HEK293 (cell line): ENCODE data around the gene ING1.

Source experiments
- CTCF ChIA-PET: fragments of 350-600 bp; formaldehyde crosslinking; extraction: SDS; loops from one replicate; lab custom pipeline; 2021; ENCODE audit warnings: antibody characterized with exemption; lab: Yijun Ruan, JAX
- POLR2A ChIA-PET: fragments of 300-600 bp; formaldehyde crosslinking; extraction: SDS; loops from one replicate; lab custom pipeline; 2020; ENCODE audit warnings: antibody characterized with exemption, inconsistent platforms; lab: Yijun Ruan, JAX
- H3K27ac ChIP-seq: fragments of 200-500 bp; sonication (Bioruptor generic); 2 replicates; pipeline ENCODE4 v1.5.1; 2014; ENCODE audit warnings: low read depth, low read length, control low read depth, inconsistent platforms; ENCODE audit errors: extremely low read depth
- H3K36me3 ChIP-seq, 2 experiments: fragments of 200-500 bp in 1 of 2; sonication (Bioruptor generic) in 1 of 2; 1 replicate in 1 of 2; 2 replicates in 1 of 2; pipeline ENCODE4 v1.5.1; 2014 to 2017; ENCODE audit warnings: inconsistent platforms in 2 of 2, low read length in 2 of 2; ENCODE audit not compliant: control insufficient read depth in 2 of 2, insufficient read depth in 1 of 2
- H3K4me1 ChIP-seq: fragments of 200-500 bp; sonication (Bioruptor generic); 2 replicates; pipeline ENCODE4 v1.5.1; 2014; ENCODE audit warnings: mild to moderate bottlenecking, low read length, inconsistent platforms; ENCODE audit not compliant: control insufficient read depth, insufficient read depth
- H3K4me3 ChIP-seq: 2 replicates; pipeline ENCODE4 v1.5.1; 2011; ENCODE audit warnings: low read depth, mild to moderate bottlenecking, control low read depth, low read length, moderate library complexity
- H3K9me3 ChIP-seq: fragments of 200-500 bp; sonication (Bioruptor generic); 2 replicates; pipeline ENCODE4 v1.5.1; 2014; ENCODE audit warnings: low read depth, low read length, inconsistent platforms; ENCODE audit not compliant: control insufficient read depth, insufficient read depth
- EGR2 ChIP-seq: fragments of 450-650 bp; formaldehyde crosslinking; IDR thresholded peaks from 2 replicates; pipeline ENCODE4 v1.5.1; 2016; ENCODE audit warnings: low read depth, missing biosample characterization, missing genetic modification characterization
- FEZF1 ChIP-seq: fragments of 450-650 bp; formaldehyde crosslinking; IDR thresholded peaks from 2 replicates; pipeline ENCODE4 v1.5.1; 2016; ENCODE audit warnings: missing biosample characterization, missing genetic modification characterization
- KLF16 ChIP-seq: fragments of 450-650 bp; formaldehyde crosslinking; IDR thresholded peaks from 2 replicates; pipeline ENCODE4 v1.5.1; 2017; ENCODE audit warnings: missing biosample characterization, missing genetic modification characterization
- OVOL3 ChIP-seq: fragments of 450-650 bp; formaldehyde crosslinking; IDR thresholded peaks from 2 replicates; pipeline ENCODE4 v1.5.1; 2016; ENCODE audit warnings: missing biosample characterization, missing genetic modification characterization
- ZNF248 ChIP-seq: fragments of 450-650 bp; formaldehyde crosslinking; IDR thresholded peaks from 2 replicates; pipeline ENCODE4 v1.5.1; 2017; ENCODE audit warnings: missing biosample characterization, missing genetic modification characterization
- ZNF292 ChIP-seq: fragments of 450-650 bp; formaldehyde crosslinking; IDR thresholded peaks from 2 replicates; pipeline ENCODE4 v1.5.1; 2016; ENCODE audit warnings: low read depth, missing biosample characterization, missing genetic modification characterization, borderline replicate concordance
- ZNF311 ChIP-seq: fragments of 450-650 bp; formaldehyde crosslinking; IDR thresholded peaks from 2 replicates; pipeline ENCODE4 v1.5.1; 2017; ENCODE audit warnings: missing biosample characterization, missing genetic modification characterization, borderline replicate concordance
- ZNF354C ChIP-seq: fragments of 450-650 bp; formaldehyde crosslinking; IDR thresholded peaks from 2 replicates; pipeline ENCODE4 v1.5.1; 2016; ENCODE audit warnings: missing biosample characterization, missing genetic modification characterization, low read depth, borderline replicate concordance
- ZNF426 ChIP-seq: fragments of 450-650 bp; formaldehyde crosslinking; IDR thresholded peaks from 2 replicates; pipeline ENCODE4 v1.5.1; 2017; ENCODE audit warnings: missing biosample characterization, missing genetic modification characterization, mild to moderate bottlenecking, inconsistent platforms, moderate library complexity
- ZNF600 ChIP-seq: fragments of 450-650 bp; formaldehyde crosslinking; IDR thresholded peaks from 2 replicates; pipeline ENCODE4 v1.5.1; 2016; ENCODE audit warnings: missing biosample characterization, missing genetic modification characterization
- ZNF76 ChIP-seq: fragments of 450-650 bp; formaldehyde crosslinking; IDR thresholded peaks from 2 replicates; pipeline ENCODE4; 2016; ENCODE audit warnings: low read depth, missing biosample characterization, missing genetic modification characterization, borderline replicate concordance
- ZSCAN30 ChIP-seq: fragments of 450-650 bp; IDR thresholded peaks from 2 replicates; pipeline ENCODE4 v1.5.1; 2018; ENCODE audit warnings: missing biosample characterization, mild to moderate bottlenecking, missing genetic modification characterization, moderate library complexity
- TF ChIP-seq, protein P1 (sequence below): fragments of 450-650 bp; formaldehyde crosslinking; IDR thresholded peaks from 2 replicates; pipeline ENCODE4 v1.5.1; 2016; ENCODE audit warnings: missing biosample characterization, missing genetic modification characterization
- TF ChIP-seq, protein P2 (sequence below): fragments of 450-650 bp; formaldehyde crosslinking; IDR thresholded peaks from 2 replicates; pipeline ENCODE4 v1.5.1; 2016; ENCODE audit warnings: missing biosample characterization, missing genetic modification characterization
- TF ChIP-seq, protein P3 (sequence below): fragments of 450-650 bp; formaldehyde crosslinking; IDR thresholded peaks from 2 replicates; pipeline ENCODE4 v1.5.1; 2016; ENCODE audit warnings: missing biosample characterization, missing genetic modification characterization

Gene ING1

DNA sequence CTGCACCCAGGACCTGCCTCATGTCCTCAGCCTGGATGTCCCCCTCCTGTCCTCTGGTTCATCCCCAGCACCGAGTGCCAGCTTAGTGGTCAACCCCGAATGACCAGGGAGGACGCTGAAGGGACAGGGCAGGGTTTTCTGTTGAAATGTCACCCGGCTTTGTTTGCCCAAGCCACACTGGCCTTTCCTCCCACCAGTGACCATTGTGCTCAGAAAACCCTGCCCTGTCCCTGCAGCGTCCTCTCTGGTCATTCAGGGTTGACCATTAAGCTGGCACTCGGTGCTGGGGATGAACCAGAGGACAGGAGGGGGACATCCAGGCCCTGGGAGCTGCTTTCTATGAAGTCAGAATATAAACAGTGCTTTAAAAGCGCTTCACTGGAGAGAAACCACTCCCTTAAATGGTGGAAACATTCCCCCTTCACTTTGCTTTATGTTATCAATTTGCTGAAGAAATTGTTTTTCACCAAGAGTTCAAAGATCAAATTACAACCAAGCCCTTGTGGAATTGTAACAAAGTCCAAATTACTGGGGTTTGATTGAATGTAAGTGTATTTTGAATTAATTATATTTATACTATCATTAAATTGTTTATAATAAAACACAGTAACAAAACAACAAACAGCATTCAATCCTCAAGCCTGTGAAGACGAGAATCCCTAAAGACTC lies 29.0 kb upstream of the ING1 start:
- no peak overlapping the region for H3K4me3 ChIP-seq
- H3K27ac ChIP-seq, result no peak overlapping the region
- H3K9me3 ChIP-seq, result no peaks in the 10 kb centered on the region
- no peaks in the 10 kb centered on the region for H3K4me1 ChIP-seq
- ChIA-PET CTCF (interaction anchor here (1.3 kb wide), 1 partner anchor 134 kb away, joined by 3 read pairs; no protein-coding TSS in a partner anchor), POLR2A (interaction anchor here (1.6 kb wide), 1 partner anchor 31 kb away, joined by 7 read pairs; no protein-coding TSS in a partner anchor)
- peaks cover 10 to 75% of the 10 kb centered on the region in 2 experiments; a peak in 2 of 3 replicates for H3K36me3 ChIP-seq
- TF ChIP-seq ZNF292 (tag by site-specific recombination) (no peak), FEZF1 (tag by site-specific recombination) (no peak), KLF16 (tag by site-specific recombination) (no peak), ZNF248 (no peak), ZNF354C (no peak), ZNF600 (tag by site-specific recombination) (no peak), ZNF426 (tag by site-specific recombination) (no peak), OVOL3 (tag by site-specific recombination) (no peak), ZNF311 (tag by site-specific recombination) (no peak), ZSCAN30 (tag by site-specific recombination) (no peak), EGR2 (tag by site-specific recombination) (no peak)
- TF ChIP-seq, protein P1, sequence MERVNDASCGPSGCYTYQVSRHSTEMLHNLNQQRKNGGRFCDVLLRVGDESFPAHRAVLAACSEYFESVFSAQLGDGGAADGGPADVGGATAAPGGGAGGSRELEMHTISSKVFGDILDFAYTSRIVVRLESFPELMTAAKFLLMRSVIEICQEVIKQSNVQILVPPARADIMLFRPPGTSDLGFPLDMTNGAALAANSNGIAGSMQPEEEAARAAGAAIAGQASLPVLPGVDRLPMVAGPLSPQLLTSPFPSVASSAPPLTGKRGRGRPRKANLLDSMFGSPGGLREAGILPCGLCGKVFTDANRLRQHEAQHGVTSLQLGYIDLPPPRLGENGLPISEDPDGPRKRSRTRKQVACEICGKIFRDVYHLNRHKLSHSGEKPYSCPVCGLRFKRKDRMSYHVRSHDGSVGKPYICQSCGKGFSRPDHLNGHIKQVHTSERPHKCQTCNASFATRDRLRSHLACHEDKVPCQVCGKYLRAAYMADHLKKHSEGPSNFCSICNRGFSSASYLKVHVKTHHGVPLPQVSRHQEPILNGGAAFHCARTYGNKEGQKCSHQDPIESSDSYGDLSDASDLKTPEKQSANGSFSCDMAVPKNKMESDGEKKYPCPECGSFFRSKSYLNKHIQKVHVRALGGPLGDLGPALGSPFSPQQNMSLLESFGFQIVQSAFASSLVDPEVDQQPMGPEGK, result no peak

DNA sequence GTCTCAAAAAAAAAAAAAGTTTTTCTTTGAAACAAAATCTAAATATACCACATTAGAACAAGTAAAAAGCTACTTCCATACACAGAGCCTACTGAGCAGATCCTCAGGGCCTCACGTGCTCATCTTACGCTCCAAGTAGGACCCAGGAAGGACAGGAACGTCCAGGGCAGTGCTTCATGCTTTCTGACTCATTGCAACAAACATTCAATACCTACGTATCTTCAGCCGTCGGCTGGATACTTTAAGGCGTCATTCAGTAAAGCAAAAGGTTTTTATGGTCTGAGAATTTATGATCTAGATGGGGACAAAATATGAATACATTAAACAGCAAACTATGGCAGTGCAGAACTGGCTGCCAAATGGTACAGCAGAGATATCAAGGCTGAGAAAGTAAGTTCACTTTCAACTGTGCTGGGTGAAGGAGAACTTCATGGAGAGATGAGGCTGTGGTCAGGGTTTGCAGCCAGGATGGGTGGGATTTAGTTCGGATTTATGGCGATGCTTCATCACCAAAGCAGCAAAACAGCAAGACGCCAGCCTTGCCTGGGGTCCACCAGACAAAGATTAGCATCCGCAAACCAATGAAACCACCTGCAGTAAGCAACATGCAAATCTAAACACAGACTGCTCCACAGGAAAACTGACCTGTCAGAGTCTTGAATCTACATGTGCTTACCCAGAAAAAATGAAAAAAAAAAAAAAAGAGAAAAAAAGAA lies 28.0 kb upstream of the ING1 start:
- Histone ChIP-seq H3K27ac (no peak overlapping the region), H3K4me1 (no peaks in the 10 kb centered on the region), H3K9me3 (no peaks in the 10 kb centered on the region), H3K4me3 (no peak overlapping the region), H3K36me3 (peaks cover 10 to 75% of the 10 kb centered on the region in 2 experiments; a peak in 2 of 3 replicates)
- POLR2A ChIA-PET, result no interaction called here
- CTCF ChIA-PET, result no interaction called here
- TF ChIP-seq, protein P2, sequence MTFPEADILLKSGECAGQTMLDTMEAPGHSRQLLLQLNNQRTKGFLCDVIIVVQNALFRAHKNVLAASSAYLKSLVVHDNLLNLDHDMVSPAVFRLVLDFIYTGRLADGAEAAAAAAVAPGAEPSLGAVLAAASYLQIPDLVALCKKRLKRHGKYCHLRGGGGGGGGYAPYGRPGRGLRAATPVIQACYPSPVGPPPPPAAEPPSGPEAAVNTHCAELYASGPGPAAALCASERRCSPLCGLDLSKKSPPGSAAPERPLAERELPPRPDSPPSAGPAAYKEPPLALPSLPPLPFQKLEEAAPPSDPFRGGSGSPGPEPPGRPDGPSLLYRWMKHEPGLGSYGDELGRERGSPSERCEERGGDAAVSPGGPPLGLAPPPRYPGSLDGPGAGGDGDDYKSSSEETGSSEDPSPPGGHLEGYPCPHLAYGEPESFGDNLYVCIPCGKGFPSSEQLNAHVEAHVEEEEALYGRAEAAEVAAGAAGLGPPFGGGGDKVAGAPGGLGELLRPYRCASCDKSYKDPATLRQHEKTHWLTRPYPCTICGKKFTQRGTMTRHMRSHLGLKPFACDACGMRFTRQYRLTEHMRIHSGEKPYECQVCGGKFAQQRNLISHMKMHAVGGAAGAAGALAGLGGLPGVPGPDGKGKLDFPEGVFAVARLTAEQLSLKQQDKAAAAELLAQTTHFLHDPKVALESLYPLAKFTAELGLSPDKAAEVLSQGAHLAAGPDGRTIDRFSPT (tag by site-specific recombination), result no peak
- TF ChIP-seq, protein P3, sequence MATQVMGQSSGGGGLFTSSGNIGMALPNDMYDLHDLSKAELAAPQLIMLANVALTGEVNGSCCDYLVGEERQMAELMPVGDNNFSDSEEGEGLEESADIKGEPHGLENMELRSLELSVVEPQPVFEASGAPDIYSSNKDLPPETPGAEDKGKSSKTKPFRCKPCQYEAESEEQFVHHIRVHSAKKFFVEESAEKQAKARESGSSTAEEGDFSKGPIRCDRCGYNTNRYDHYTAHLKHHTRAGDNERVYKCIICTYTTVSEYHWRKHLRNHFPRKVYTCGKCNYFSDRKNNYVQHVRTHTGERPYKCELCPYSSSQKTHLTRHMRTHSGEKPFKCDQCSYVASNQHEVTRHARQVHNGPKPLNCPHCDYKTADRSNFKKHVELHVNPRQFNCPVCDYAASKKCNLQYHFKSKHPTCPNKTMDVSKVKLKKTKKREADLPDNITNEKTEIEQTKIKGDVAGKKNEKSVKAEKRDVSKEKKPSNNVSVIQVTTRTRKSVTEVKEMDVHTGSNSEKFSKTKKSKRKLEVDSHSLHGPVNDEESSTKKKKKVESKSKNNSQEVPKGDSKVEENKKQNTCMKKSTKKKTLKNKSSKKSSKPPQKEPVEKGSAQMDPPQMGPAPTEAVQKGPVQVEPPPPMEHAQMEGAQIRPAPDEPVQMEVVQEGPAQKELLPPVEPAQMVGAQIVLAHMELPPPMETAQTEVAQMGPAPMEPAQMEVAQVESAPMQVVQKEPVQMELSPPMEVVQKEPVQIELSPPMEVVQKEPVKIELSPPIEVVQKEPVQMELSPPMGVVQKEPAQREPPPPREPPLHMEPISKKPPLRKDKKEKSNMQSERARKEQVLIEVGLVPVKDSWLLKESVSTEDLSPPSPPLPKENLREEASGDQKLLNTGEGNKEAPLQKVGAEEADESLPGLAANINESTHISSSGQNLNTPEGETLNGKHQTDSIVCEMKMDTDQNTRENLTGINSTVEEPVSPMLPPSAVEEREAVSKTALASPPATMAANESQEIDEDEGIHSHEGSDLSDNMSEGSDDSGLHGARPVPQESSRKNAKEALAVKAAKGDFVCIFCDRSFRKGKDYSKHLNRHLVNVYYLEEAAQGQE, result no peak
- TF ChIP-seq ZNF76, result no peak
